BJ (cell line): Measurements from ENCODE around the gene TMEM45A. TPM values are rescaled to one million over a fixed set of nuclear protein-coding genes. Genes with fewer than 3 reads are reported as not detected.

Source experiments
- CTCF ChIA-PET: fragments of 350-600 bp; formaldehyde crosslinking; extraction: SDS; loops from one replicate; lab custom pipeline; 2021; ENCODE audit warnings: antibody characterized with exemption, inconsistent platforms; lab: Yijun Ruan, JAX
- POLR2A ChIA-PET: fragments of 300-600 bp; sonication (Branson Sonifier 250); formaldehyde crosslinking; extraction: SDS; loops from one replicate; lab custom pipeline; 2021; ENCODE audit warnings: antibody characterized with exemption; lab: Charles Lee
- DNase-seq: peaks from one replicate; pipeline ENCODE4 v3.0.0-alpha.2; 2011; ENCODE audit warnings: low read depth
- H3K27me3 ChIP-seq: 2 replicates; pipeline ENCODE4 v1.6.0; 2011; ENCODE audit warnings: low read length; ENCODE audit not compliant: control insufficient read depth, insufficient read depth
- H3K36me3 ChIP-seq: 2 replicates; pipeline ENCODE4 v1.5.1; 2011; ENCODE audit warnings: low read length; ENCODE audit not compliant: control insufficient read depth, insufficient read depth
- H3K4me3 ChIP-seq: 2 replicates; pipeline ENCODE4 v1.5.1; 2011; ENCODE audit warnings: low read depth, mild to moderate bottlenecking, control low read depth, low read length
- polyA plus RNA-seq: library from polyadenylated mRNA; depleted of rRNA; stranded (reverse); fragments of >200 nt; gene quantifications from 2 replicates; pipeline ENCODE4 v1.2.3, GENCODE V29; 2011
- TF ChIP-seq, protein P1 (sequence below): IDR thresholded peaks from 2 replicates; pipeline ENCODE4 v1.5.1; 2011; ENCODE audit warnings: low read depth, mild to moderate bottlenecking, control low read depth, inconsistent platforms, low read length, moderate library complexity; ENCODE audit not compliant: insufficient read depth

The TMEM45A gene
- polyA plus RNA-seq, 1 experiment, result 35.1 TPM

DNA sequence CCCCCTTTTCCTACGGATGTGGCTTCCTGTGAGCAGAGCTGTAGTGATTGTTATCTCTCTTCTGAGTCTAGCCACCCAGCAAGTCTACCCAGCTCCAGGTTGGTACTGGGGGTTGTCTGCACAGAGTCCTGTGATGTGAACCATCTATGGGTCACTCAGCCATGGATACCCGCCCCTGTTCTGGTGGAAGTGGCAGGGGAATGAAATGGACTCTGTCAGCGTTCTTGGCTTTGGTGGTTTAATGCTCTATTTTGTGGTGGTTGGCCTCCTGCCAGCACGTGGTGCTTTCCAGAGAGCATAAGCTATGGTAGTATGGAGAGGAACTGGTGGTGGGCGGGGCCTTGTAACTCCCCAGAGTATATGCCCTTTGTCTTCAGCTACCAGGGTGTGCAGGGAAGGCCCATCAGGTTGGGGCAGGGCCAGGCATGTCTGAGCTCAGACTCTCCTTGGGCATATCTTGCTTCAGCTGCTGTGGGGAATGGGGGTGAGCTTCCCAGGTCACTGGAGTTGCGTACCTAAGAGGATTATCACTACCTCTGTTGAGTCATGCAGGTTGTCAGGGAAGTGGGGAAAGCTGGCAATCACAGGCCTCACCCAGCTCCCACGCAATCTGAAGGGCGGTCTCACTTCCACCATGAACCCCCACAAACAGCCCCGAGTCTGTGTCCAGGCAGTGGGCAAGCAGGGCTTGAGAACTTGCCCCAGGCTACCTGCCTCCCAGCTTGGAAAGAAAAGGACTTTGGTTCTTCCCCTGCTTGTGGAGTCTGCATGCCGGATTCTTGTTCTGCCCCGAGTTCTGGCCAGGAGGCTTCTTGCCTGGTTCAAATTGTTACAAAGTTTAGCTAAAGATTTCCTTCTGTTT is 108.0 kb downstream of the TMEM45A start:
- Histone ChIP-seq H3K4me3 (no peak overlapping the region), H3K27me3 (peaks cover 1% of the 10 kb centered on the region; the same call in 1 of the 2 replicates), H3K36me3 (no peaks in the 10 kb centered on the region)
- ChIA-PET CTCF (interaction anchor here (1.1 to 2.2 kb wide), 3 partner anchors 9 to 137 kb away, joined by 3 to 11 read pairs (median 5); no protein-coding TSS in a partner anchor), POLR2A (no interaction called here)
- TF ChIP-seq, protein P1, sequence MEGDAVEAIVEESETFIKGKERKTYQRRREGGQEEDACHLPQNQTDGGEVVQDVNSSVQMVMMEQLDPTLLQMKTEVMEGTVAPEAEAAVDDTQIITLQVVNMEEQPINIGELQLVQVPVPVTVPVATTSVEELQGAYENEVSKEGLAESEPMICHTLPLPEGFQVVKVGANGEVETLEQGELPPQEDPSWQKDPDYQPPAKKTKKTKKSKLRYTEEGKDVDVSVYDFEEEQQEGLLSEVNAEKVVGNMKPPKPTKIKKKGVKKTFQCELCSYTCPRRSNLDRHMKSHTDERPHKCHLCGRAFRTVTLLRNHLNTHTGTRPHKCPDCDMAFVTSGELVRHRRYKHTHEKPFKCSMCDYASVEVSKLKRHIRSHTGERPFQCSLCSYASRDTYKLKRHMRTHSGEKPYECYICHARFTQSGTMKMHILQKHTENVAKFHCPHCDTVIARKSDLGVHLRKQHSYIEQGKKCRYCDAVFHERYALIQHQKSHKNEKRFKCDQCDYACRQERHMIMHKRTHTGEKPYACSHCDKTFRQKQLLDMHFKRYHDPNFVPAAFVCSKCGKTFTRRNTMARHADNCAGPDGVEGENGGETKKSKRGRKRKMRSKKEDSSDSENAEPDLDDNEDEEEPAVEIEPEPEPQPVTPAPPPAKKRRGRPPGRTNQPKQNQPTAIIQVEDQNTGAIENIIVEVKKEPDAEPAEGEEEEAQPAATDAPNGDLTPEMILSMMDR, result no peak
- DNase-seq, result no peak

DNA sequence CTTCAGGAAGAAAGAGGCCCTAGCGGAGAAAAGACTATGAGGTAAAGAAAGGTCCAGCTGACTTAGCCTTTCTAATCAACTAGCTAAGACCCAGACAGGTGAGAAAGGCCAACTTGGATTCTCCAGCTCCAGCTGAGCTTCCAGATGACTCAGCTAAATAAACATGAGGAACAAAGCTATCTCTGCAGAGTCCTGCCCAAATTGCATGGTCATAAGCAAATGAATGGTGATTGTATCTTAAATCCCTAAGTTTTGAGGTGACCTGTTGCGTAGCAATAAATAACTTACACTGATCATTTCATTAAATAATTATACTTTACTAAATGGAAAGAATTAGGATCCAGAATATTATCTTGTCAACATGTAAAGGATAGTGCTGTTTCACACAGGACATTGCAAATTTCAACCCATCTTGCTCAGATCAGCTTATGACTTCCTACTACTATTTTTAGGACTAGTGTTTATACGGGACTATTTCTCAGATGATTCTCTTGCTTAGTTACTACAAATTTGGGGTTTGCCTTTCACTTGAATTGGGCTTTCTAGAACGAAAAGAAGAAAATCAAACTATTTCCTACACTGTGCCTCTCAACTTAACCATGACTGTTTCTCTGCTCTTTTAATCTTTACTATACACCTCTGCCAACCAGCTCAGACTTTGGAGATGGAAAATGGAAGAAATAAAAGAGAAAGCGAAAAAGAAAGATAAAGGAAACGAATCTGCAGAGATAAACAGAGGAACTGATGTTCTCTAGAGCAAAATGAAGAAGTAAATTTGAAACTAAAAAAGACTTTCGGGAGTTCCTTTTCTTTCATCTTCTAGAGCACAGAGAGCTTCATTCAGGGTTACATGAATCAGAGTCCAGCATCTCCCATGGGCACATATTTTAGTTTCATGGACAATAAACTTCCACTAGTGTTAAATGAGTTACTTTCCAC is 110.4 kb downstream of the TMEM45A start:
- peaks cover 1% of the 10 kb centered on the region; the same call in 1 of the 2 replicates for H3K27me3 ChIP-seq
- DNase-seq, result no peak
- H3K36me3 ChIP-seq, result no peaks in the 10 kb centered on the region
- H3K4me3 ChIP-seq, result no peak overlapping the region
- ChIA-PET POLR2A (no interaction called here), CTCF (interaction anchor here (0.5 to 1.7 kb wide), 9 partner anchors 11 to 201 kb away, joined by 3 to 9 read pairs (median 3); no protein-coding TSS in a partner anchor)
- TF ChIP-seq, protein P1, result no peak

- ChIA-PET POLR2A (no interaction called here), CTCF (interaction anchor here (0.5 to 1.7 kb wide), 6 partner anchors 12 to 168 kb away, joined by 3 to 9 read pairs (median 3); no protein-coding TSS in a partner anchor)
- H3K4me3 ChIP-seq, result no peak overlapping the region
- H3K27me3 ChIP-seq, result peaks cover 1% of the 10 kb centered on the region; the same call in 1 of the 2 replicates
- TF ChIP-seq, protein P1, result peak; percentile 56
- no peaks in the 10 kb centered on the region for H3K36me3 ChIP-seq
- no peak for DNase-seq
Observed at GRCh38 chr3:100603469-100603868, 111.0 kb downstream of the TMEM45A start.

GRCh38 chr3:100605358-100605757 is 112.9 kb downstream of the TMEM45A start:
- POLR2A ChIA-PET, result no interaction called here
- CTCF ChIA-PET, result no interaction called here
- Histone ChIP-seq H3K36me3 (no peaks in the 10 kb centered on the region), H3K27me3 (peaks cover 5% of the 10 kb centered on the region; the same call in 1 of the 2 replicates), H3K4me3 (no peak overlapping the region)
- TF ChIP-seq, protein P1, result no peak
- DNase-seq, result no peak
